GM18951 (cell line): ENCODE data around the gene GSTA4.

Experiments
- POLR2A ChIP-seq: IDR thresholded peaks from 4 replicates; pipeline ENCODE4 v1.6.1; 2011; ENCODE audit warnings: mild to moderate bottlenecking; ENCODE audit not compliant: insufficient read length, insufficient read depth; ENCODE audit errors: extremely low read depth
- in situ Hi-C: fragments of 300-500 bp; cut with MboI; formaldehyde crosslinking; loops from one replicate; pipeline ENCODE4 v1.12.0; 2022; ENCODE audit warnings: low sequenced_read_pairs, mixed read lengths, inconsistent platforms; ENCODE audit not compliant: unreplicated experiment

The GSTA4 gene

GRCh38 chr6:52998603-52999002 lies 3.5 kb upstream of the GSTA4 start:
- in situ Hi-C loops = no loop called here

GRCh38 chr6:52995913-52996645 lies 995 bp upstream of the GSTA4 start:
- TF ChIP-seq POLR2A = no peak
- in situ Hi-C loops = no loop called here

More at GRCh38 chr6:52998603-52999002, 3.5 kb upstream of the GSTA4 start:
- no peak for TF ChIP-seq POLR2A

- in situ Hi-C loops = no loop called here
- no peak for TF ChIP-seq POLR2A
These were observed 320 bp downstream of the GSTA4 start for GRCh38 chr6:52994839-52995088.

- in situ Hi-C loops = no loop called here
- TF ChIP-seq POLR2A = no peak
These were observed 849 bp downstream of the GSTA4 start for GRCh38 chr6:52994031-52994838.

GRCh38 chr6:52992980-52993920 lies 1.8 kb downstream of the GSTA4 start:
- in situ Hi-C loops = no loop called here
- TF ChIP-seq POLR2A = no peak

- no peak for TF ChIP-seq POLR2A
- in situ Hi-C loops = no loop called here
These were observed 4.7 kb downstream of the GSTA4 start for GRCh38 chr6:52990342-52990741.

GRCh38 chr6:52985228-52985627 lies 9.9 kb downstream of the GSTA4 start:
- TF ChIP-seq POLR2A = no peak
- in situ Hi-C loops = no loop called here

GRCh38 chr6:52984247-52984646 lies 10.8 kb downstream of the GSTA4 start:
- no peak for TF ChIP-seq POLR2A
- in situ Hi-C loops = no loop called here

- in situ Hi-C loops = no loop called here
- no peak for TF ChIP-seq POLR2A
These were observed 11.8 kb downstream of the GSTA4 start for GRCh38 chr6:52983159-52983848.

- in situ Hi-C loops = no loop called here
- TF ChIP-seq POLR2A = no peak
These were observed 12.4 kb downstream of the GSTA4 start for GRCh38 chr6:52982680-52983079.

- TF ChIP-seq POLR2A = no peak
- in situ Hi-C loops = no loop called here
These were observed 13.7 kb downstream of the GSTA4 start for GRCh38 chr6:52981222-52981900.

GRCh38 chr6:52976591-52977035 lies 18.5 kb downstream of the GSTA4 start:
- in situ Hi-C loops = no loop called here
- TF ChIP-seq POLR2A = no peak
